Calu3 (cell line): ENCODE results near the gene JAKMIP2. TPM values are rescaled to one million over a fixed set of nuclear protein-coding genes. Genes with fewer than 3 reads are reported as not detected.

Source experiments
- BruUV-seq: library from RNA; stranded (reverse); fragments of 400-500 nt; replicated peaks from 2 replicates; lab custom pipeline; 2021; lab: Mats Ljungman, UMichigan
- CTCF ChIA-PET: fragments of 300-600 bp; sonication (Branson Sonifier 250); formaldehyde crosslinking; loops from one replicate; lab custom pipeline; 2022; ENCODE audit warnings: antibody characterized with exemption; lab: Charles Lee
- DNase-seq: peaks from one replicate; pipeline ENCODE4 v3.0.0; 2022
- H3K27ac Mint-ChIP-seq: one replicate; pipeline ENCODE4 v1.8.0; 2022; ENCODE audit warnings: mixed read lengths; ENCODE audit not compliant: unreplicated experiment
- H3K27me3 Mint-ChIP-seq: one replicate; pipeline ENCODE4 v1.8.0; 2022; ENCODE audit warnings: mixed read lengths; ENCODE audit not compliant: unreplicated experiment
- H3K36me3 Mint-ChIP-seq: one replicate; pipeline ENCODE4 v1.8.0; 2022; ENCODE audit warnings: mild to moderate bottlenecking, moderate library complexity, mixed read lengths; ENCODE audit not compliant: insufficient read depth, unreplicated experiment
- H3K4me1 Mint-ChIP-seq: one replicate; pipeline ENCODE4 v1.8.0; 2022; ENCODE audit warnings: mild to moderate bottlenecking, low read depth, mixed read lengths; ENCODE audit not compliant: unreplicated experiment
- H3K4me3 Mint-ChIP-seq: one replicate; pipeline ENCODE4 v1.8.0; 2022; ENCODE audit warnings: mild to moderate bottlenecking, low read depth, moderate library complexity, mixed read lengths; ENCODE audit not compliant: unreplicated experiment
- H3K9me3 Mint-ChIP-seq: one replicate; pipeline ENCODE4 v1.8.0; 2022; ENCODE audit warnings: low read depth, mixed read lengths; ENCODE audit not compliant: unreplicated experiment
- CTCF ChIP-seq: fragments of 200-600 bp; IDR thresholded peaks from one replicate; pipeline ENCODE4 v1.8.0; 2022; ENCODE audit warnings: antibody characterized with exemption; ENCODE audit not compliant: unreplicated experiment
- intact Hi-C: fragments of 100-400 bp; cut with micrococcal nuclease; formaldehyde crosslinking; loops from one replicate; pipeline ENCODE4 v1.10.0; 2022; ENCODE audit not compliant: unreplicated experiment
- total RNA-seq: library from RNA; stranded (reverse); gene quantifications from 2 replicates; pipeline ENCODE4 v1.2.3, GENCODE V29; 2022

JAKMIP2 gene
- total RNA-seq, 1 experiment from 2014 or later = not detected

DNA sequence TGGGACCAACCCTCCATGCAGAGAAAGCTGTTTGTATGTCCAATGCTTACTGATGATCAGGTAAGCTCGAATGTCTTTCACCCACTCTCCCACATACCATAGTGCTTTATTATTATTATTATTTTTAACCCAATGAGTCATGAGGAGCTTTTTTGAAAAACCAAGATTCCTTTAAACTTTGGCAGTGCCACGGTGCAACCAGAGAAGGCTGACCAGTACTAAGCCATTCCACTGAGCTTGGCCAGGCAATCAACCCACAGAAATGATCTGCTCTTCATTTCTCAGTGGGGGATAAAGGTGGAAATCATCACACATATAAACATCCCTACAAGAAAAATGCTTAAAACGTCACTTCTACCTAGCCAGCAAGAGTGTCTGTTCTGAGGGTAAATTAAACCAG lies 35.5 kb downstream of the JAKMIP2 start:
- intact Hi-C loops = no loop called here
- H3K4me1 Mint-ChIP-seq = no peaks in the 10 kb centered on the region
- BruUV-seq = no TSS peak
- H3K9me3 Mint-ChIP-seq = no peaks in the 10 kb centered on the region
- no peak overlapping the region for H3K4me3 Mint-ChIP-seq
- DNase-seq = no peak
- no peaks in the 10 kb centered on the region for H3K27me3 Mint-ChIP-seq
- CTCF ChIA-PET = interaction anchor here (0.6 kb wide), 1 partner anchor 58 kb away, joined by 4 read pairs; no protein-coding TSS in a partner anchor
- H3K27ac Mint-ChIP-seq = no peak overlapping the region
- no peak for TF ChIP-seq CTCF
- H3K36me3 Mint-ChIP-seq = no peaks in the 10 kb centered on the region

GRCh38 chr5:147743678-147744374 lies 38.7 kb downstream of the JAKMIP2 start:
- Mint-ChIP-seq H3K4me1 (no peaks in the 10 kb centered on the region), H3K27ac (no peak overlapping the region), H3K36me3 (no peaks in the 10 kb centered on the region), H3K27me3 (peaks cover 6% of the 10 kb centered on the region), H3K4me3 (no peak overlapping the region), H3K9me3 (no peaks in the 10 kb centered on the region)
- no peak for DNase-seq
- BruUV-seq = no TSS peak
- CTCF ChIA-PET = no interaction called here
- no peak for TF ChIP-seq CTCF
- intact Hi-C loops = no loop called here

DNA sequence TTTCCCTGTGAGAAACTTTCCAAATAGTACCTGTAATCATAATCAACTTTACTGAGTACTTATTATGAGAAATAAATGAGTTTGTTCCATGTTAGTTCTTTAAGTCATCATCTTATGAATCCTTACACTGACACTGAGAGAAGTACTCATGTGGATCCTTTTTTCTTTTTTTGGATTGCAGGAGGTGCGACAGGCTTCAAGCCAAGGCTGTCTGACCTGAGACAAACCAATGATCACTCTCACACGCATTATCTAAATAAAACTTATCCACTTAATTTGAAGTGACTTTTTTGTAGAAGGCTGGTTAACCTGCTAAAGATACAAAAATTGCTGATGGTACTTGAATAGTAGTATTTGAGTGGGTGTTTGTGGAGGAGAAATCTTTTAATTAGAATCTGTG lies 39.5 kb downstream of the JAKMIP2 start:
- Mint-ChIP-seq H3K4me3 (no peak overlapping the region), H3K4me1 (no peaks in the 10 kb centered on the region), H3K36me3 (no peaks in the 10 kb centered on the region), H3K27ac (no peak overlapping the region), H3K27me3 (peaks cover 9% of the 10 kb centered on the region), H3K9me3 (no peaks in the 10 kb centered on the region)
- BruUV-seq = no TSS peak
- intact Hi-C loops = no loop called here
- no peak for TF ChIP-seq CTCF
- DNase-seq = no peak
- CTCF ChIA-PET = no interaction called here

GRCh38 chr5:147742151-147742550 lies 40.4 kb downstream of the JAKMIP2 start:
- Mint-ChIP-seq H3K27ac (no peak overlapping the region), H3K9me3 (no peaks in the 10 kb centered on the region), H3K4me3 (no peak overlapping the region), H3K36me3 (no peaks in the 10 kb centered on the region), H3K4me1 (no peaks in the 10 kb centered on the region), H3K27me3 (peaks cover 9% of the 10 kb centered on the region)
- CTCF ChIA-PET = no interaction called here
- no peak for DNase-seq
- BruUV-seq = no TSS peak
- intact Hi-C loops = no loop called here
- TF ChIP-seq CTCF = no peak
